Left ventricle myocardium inferior (tissue), 1 donor: ENCODE data around the gene P3R3URF. TPM values are rescaled to one million over a fixed set of nuclear protein-coding genes. Genes with fewer than 3 reads are reported as not detected.

Experiments used
- DNase-seq: peaks from one replicate; pipeline ENCODE4 v3.0.0-alpha.2; 2020
- H3K27ac ChIP-seq: fragments of 200-600 bp; replicated peaks from 2 replicates; pipeline ENCODE4 v1.8.0; 2021
- H3K27me3 ChIP-seq: fragments of 200-600 bp; 2 replicates; pipeline ENCODE4 v1.8.0; 2021; ENCODE audit warnings: low read depth
- H3K36me3 ChIP-seq: fragments of 200-600 bp; 2 replicates; pipeline ENCODE4 v1.8.0; 2021
- H3K4me1 ChIP-seq: fragments of 200-600 bp; 2 replicates; pipeline ENCODE4 v1.8.0; 2021
- H3K4me3 ChIP-seq: fragments of 200-600 bp; 2 replicates; pipeline ENCODE4 v1.8.0; 2021; ENCODE audit warnings: mild to moderate bottlenecking, moderate library complexity
- H3K9me3 ChIP-seq: fragments of 200-600 bp; replicated peaks from 2 replicates; pipeline ENCODE4 v1.8.0; 2021
- CTCF ChIP-seq: fragments of 200-600 bp; IDR thresholded peaks from 2 replicates; pipeline ENCODE4 v1.8.0; 2021; ENCODE audit warnings: antibody characterized with exemption, mild to moderate bottlenecking, borderline replicate concordance
- intact Hi-C: fragments of 100-400 bp; cut with micrococcal nuclease; formaldehyde crosslinking; loops from one replicate; pipeline ENCODE4 v1.11.0; 2022
- total RNA-seq: library from RNA; stranded (reverse); fragmentation: NEBNext Ultra II Directional; extraction: Animal tissue kit (Norgen Biotek cat#: 25700); gene quantifications from one replicate; pipeline ENCODE4 v1.2.1, GENCODE V29; 2021
- donor health status: DM: no; HTN: yes; CAD: no; lungs with severe emphysema.

P3R3URF gene
- total RNA-seq, 1 donor from 2014 or later, result not detected

DNA sequence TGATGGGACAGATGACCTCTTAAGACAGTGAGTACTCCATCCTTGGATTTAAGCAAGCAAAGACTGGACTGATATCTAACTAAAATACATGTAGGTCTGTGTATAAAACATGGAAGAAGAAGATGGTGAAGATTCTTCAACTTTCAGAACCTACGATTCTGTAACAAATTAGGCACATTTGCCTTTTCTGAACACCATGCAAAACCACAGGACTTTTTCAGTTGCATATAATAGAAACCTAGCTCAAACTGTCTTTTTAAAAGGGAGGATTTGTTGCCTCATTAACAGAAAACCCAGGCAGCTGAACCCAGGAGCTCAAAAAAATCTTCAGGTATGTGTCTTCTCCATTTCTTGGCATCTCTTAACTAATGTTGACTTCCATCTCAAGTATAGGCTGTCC lies 16.1 kb downstream of the P3R3URF start:
- no peak overlapping the region for H3K4me3 ChIP-seq
- TF ChIP-seq CTCF, result no peak
- no peaks in the 10 kb centered on the region for H3K9me3 ChIP-seq
- no peak overlapping the region for H3K27ac ChIP-seq
- no peaks in the 10 kb centered on the region for H3K4me1 ChIP-seq
- intact Hi-C loops, result no loop called here
- H3K27me3 ChIP-seq, result no peaks in the 10 kb centered on the region
- no peaks in the 10 kb centered on the region for H3K36me3 ChIP-seq
- no peak for DNase-seq

DNA sequence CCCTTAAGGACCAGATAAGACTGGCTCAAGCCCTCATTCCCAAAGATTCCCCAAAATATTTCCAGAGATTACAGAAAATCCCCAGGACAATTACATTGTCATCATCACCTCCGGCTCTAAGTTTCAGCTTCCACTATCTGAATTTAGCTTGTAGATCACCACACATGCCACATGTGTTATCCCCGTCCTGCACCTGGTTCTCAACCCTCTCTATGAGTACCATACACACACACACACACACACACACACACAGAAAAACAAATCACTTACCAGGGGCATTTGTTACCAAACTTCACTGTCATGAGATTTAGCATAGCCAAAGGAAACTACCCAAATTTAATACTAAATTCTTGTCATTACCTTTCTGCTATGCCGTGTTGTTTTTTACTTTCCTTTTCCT lies 16.8 kb downstream of the P3R3URF start:
- intact Hi-C loops, result no loop called here
- H3K4me1 ChIP-seq, result no peaks in the 10 kb centered on the region
- no peaks in the 10 kb centered on the region for H3K27me3 ChIP-seq
- TF ChIP-seq CTCF, result no peak
- no peaks in the 10 kb centered on the region for H3K36me3 ChIP-seq
- no peaks in the 10 kb centered on the region for H3K9me3 ChIP-seq
- no peak for DNase-seq
- H3K4me3 ChIP-seq, result no peak overlapping the region
- H3K27ac ChIP-seq, result no peak overlapping the region

DNA sequence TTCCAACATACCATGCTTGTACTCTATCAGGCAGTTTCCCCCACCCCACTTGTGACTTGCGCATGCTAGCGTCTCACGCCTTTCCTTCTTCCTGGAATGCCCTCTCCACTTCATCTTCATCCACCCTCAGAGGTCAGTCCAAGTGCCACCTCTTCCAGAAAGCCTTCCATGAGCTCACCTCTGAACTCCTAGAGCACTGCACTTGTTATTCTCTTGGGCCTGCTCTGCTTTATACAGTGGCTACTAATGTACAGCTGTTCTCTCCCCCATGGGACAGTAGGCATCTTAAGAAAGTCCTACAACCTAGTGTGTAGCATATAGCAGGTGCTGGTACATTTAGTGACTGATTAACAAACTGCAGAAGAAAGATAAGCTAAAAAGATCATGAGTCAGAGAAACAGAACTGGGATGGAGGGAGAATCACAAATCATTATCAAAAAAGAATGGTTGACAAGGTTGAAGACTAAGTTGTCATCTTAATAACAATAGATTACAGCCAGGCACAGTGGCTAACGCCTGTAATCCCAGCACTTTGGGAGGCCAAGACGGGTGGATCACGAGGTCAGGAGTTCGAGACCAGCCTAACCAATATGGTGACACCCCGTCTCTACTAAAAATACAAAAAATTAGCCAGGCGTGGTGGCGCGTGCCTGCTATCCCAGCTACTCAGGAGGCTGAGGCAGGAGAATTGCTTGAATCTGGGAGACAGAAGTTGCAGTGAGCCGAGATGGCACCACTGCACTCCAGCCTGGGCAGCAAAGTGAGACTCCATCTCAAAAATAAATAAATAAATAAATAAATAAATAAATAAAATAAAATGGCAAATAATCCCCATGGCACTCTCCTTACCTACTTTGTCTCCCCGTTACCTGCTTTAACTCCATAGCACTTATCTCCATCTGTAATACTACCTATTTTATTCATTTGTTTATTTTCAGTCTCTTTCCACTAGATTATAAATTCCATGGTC lies 17.7 kb downstream of the P3R3URF start:
- Histone ChIP-seq H3K27ac (no peak overlapping the region), H3K27me3 (no peaks in the 10 kb centered on the region), H3K4me1 (no peaks in the 10 kb centered on the region), H3K4me3 (no peak overlapping the region), H3K9me3 (no peaks in the 10 kb centered on the region), H3K36me3 (no peaks in the 10 kb centered on the region)
- no peak for TF ChIP-seq CTCF
- no peak for DNase-seq
- intact Hi-C loops, result no loop called here

DNA sequence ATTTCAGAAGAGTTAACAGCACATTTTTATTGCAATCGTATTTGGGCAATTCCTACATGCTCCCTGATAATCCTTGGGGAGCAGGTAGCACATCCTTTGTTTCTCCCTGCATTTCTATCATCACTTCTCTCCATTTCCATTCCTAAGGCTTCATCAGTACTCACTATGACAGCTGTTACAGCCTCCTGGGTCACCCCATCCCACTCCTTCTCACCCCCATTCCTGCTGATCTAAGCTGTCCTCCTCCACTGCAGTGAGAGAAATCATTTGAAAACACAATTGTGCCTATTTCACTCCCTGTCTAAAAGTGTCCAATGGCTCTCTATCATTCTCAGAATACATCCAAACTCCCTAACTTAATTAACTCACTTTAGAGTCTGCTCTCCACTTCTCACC lies 18.4 kb downstream of the P3R3URF start:
- no peaks in the 10 kb centered on the region for H3K36me3 ChIP-seq
- H3K27ac ChIP-seq, result no peak overlapping the region
- no peaks in the 10 kb centered on the region for H3K4me1 ChIP-seq
- TF ChIP-seq CTCF, result no peak
- no peak overlapping the region for H3K4me3 ChIP-seq
- intact Hi-C loops, result no loop called here
- no peak for DNase-seq
- no peaks in the 10 kb centered on the region for H3K27me3 ChIP-seq
- H3K9me3 ChIP-seq, result no peaks in the 10 kb centered on the region

DNA sequence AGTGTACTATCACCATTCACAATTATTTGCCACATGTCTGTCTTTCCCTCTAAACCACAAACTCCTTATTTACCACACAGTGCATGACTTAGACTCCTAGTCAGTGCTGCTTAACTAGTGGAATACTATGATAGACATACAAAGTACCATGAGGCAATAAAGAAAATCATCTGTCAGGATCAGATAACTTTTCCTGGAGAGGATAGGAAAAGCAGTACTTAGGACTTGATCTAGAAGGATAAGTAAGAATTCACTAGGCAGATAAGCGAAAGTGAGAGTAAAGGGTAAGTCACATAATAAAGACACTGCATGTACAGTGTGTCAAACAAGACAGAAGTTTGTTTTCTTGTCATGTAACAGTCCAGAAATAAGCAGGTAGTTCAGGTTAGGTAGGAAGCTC lies 22.6 kb downstream of the P3R3URF start:
- no peak overlapping the region for H3K4me3 ChIP-seq
- H3K27me3 ChIP-seq, result no peaks in the 10 kb centered on the region
- intact Hi-C loops, result no loop called here
- TF ChIP-seq CTCF, result no peak
- H3K9me3 ChIP-seq, result no peaks in the 10 kb centered on the region
- no peaks in the 10 kb centered on the region for H3K36me3 ChIP-seq
- no peak overlapping the region for H3K27ac ChIP-seq
- H3K4me1 ChIP-seq, result no peaks in the 10 kb centered on the region
- DNase-seq, result no peak
